Hematopoietic multipotent progenitor cell treated with erythropoietin and hydrocortisone succinate and interleukin-3 and kit ligand, for 17 days (in vitro differentiated cells): ENCODE results near the gene STRA8.

Experiments used
- DNase-seq: peaks from one replicate; pipeline ENCODE4 v3.0.0-alpha.2; 2015; ENCODE audit warnings: low spot score

Gene STRA8

GRCh38 chr7:135233570-135233969, at the start of gene STRA8:
Gene STRA8 (plus strand): TSS chr7:135233838. CDS start chr7:135240525, 6,687 bp downstream.
- DNase-seq: no peak

DNA sequence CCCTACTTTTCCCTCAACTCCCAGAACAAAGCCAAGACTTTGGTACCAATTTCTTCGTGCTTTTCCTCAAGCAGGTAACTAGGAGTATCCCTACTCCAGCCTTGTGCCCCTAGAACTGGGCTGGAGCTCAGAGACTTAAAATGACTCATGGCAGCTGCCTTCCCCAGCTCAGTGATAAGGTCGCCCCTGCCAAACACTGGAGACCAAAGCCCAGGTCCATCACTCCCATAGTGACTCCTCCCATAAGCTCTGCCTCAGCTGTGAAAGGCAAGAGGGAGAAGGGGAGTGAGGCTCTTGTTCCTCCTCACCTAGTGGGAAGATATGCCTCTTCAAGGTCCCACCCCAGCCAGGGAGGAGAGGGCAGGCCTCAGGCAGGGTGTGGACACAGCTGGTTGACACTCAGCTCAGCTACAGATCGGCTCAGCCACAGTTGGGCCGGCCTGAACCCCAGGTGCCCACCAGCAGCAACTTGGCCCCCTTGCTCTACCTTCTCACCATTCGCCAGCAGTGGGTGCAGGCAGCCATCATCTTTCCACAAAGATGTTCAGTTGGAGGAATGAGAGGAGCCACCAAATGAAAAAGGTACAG, 49.3 kb upstream of the STRA8 start:
- DNase-seq: no peak

GRCh38 chr7:135185471-135186260, 48.0 kb upstream of the STRA8 start:
- no peak for DNase-seq

GRCh38 chr7:135186261-135186540, 47.4 kb upstream of the STRA8 start:
- DNase-seq: no peak

GRCh38 chr7:135186841-135187253, 46.8 kb upstream of the STRA8 start:
- DNase-seq: no peak

DNA sequence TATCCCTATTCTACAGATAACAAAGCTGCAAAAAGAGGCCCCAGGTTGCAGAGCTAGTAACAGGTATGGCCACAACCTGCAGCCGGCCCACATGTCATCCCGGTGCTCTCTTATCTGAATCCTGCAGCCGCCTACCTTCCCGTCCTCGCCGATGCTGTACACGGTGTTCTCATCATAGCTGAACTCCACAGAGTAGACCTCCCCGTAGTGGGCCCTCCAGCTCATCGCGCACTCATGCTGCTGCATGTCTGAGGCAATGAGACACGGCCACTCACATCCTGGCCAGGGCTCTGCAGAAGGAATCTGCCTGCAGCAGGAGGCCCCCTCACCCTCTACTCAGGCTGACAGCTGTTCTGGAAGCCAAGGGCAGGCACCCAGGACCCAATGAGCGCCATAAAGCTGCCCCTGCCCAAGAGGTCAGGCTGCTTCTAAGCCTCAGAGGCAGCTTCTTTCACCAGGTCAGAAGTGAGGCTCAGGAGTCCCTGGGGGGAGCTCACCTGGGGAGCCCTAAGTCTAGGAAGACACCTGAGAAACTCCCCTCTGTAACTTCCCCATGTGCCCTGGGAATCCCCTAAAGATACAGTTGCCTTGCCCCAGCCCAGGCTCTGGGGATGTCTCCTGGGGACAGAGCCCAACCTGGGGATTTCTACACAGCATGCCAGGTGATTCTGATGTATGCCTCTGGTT, 45.2 kb upstream of the STRA8 start:
- no peak for DNase-seq

- DNase-seq: no peak
Measured at GRCh38 chr7:135189221-135189662, 44.4 kb upstream of the STRA8 start.

- no peak for DNase-seq
Measured at GRCh38 chr7:135189961-135190360, 43.7 kb upstream of the STRA8 start.

- no peak for DNase-seq
Measured at GRCh38 chr7:135190703-135191102, 42.9 kb upstream of the STRA8 start.

- no peak for DNase-seq
Measured at GRCh38 chr7:135192914-135193536, 40.6 kb upstream of the STRA8 start.

GRCh38 chr7:135193615-135194081, 40.0 kb upstream of the STRA8 start:
- DNase-seq: no peak

DNA sequence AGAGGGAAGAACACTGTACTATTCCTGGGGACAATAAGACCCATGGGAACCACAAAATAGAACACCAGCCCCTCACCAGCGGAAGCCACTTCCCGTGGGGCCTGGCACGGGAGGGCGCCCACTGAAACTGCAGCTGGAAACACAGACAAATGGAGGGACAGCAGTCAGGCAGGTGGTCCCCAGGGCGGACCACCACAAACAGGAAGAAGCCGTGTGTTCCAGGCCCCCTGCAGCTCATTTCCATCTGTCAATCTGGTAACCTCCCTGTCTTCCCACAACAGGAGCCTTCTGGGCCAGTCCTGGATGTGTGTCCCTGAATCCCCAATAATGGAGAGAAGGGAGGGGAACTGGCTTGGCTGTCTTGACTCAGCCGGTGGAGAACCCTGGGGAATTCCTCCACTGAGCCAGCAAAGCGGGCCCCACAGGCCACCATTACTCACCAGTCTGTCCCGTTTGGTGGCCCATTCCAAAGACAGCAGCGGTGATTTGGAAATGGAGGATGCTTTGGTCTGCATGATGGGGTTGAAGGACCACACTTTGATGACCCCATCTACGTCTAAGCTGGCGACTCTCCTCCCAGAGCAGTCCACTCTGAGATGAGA, 39.0 kb upstream of the STRA8 start:
- no peak for DNase-seq

- no peak for DNase-seq
Measured at GRCh38 chr7:135195156-135195555, 38.5 kb upstream of the STRA8 start.

DNA sequence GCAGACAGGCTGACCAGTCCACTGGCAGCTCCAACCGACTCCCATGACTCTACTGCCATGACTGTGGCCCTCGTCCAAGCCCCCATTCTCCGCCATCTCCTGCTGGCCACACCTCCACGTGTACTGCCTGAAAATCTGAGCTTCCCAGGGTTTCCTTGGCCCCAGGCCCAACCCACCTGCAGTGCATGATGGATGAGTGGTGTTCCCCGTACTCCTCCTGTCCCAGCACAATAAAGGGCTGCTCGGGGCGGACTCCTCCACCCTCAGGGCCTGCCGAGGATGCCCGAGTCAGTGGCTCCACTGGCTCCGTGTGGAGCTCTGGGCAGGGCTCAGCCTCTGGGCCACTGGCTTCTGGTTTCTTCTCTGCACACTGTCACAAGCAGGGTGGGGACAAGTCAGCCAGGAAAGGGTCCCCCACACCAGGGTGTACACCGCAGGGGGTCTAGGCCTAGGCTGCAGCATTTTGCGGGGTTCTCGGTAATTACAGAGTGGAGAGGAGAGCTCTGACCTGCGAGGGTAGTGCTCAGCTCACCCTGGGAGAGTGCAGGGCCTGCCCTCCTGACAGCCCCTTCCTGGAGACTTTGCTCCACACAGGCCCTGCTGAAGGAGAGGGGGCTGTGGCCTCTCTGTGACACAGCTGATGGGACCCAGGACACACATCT, 37.5 kb upstream of the STRA8 start:
- no peak for DNase-seq

- no peak for DNase-seq
Measured at GRCh38 chr7:135197343-135197742, 36.3 kb upstream of the STRA8 start.

DNA sequence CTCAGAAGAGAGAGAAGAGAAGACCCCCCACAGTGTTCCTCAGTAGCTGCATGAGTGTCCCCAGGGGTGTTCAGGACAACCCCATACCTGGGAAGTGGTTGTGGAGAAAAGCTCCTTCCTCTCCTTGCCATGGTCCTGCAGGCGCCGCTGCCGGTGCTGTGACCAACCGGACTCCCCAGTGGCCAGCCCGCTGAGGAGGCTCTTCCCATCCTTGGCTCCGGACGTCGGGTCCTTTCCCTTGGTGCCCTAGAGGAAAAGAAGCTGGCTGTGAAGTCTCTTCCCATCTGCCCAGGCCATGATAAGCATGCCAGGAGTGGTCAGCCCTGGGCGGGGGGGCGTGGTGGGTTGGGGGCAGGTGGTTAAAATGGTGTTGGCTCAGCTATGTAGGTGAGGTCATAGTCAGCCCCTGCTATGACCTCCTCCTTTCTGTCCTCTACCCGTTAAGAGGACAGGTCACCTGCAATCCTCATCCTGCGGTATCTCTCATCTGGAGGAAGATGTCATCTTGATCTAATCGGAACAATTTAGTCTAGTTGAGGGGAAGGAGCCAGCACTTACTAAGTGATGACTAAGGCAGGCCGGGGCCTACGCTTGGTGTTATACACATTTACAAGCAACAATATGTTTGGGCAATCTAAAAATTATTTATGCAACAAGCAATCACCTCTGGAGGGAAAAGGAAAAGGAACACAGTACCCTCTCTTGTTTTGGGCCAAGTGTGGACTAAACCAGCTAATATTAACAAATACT, 35.6 kb upstream of the STRA8 start:
- no peak for DNase-seq

GRCh38 chr7:135199439-135199838, 34.2 kb upstream of the STRA8 start:
- DNase-seq: no peak

DNA sequence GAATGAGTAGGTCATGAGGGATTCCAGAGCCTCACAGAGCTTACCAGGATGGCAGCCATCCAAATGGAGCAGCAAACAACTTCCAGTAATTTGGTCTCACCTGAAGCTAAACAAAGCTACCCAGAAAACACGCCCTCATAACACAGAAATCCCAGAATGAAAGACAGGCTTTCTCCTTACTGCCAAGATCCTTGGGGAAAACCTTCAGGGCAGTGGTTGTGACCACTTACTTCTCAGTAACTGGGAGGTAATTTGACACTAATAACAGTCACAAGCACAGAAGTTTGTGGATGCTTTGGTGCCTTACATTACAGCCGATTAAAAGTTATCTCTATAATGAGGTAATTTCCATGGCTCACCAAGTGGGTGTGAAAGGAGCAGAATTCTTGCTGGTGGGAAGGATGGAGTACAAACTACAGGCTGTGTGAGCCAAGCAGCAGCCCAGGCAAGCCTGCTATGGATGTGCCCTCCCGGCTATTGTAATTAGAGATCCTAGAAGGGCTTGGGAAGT, 32.8 kb upstream of the STRA8 start:
- no peak for DNase-seq

DNA sequence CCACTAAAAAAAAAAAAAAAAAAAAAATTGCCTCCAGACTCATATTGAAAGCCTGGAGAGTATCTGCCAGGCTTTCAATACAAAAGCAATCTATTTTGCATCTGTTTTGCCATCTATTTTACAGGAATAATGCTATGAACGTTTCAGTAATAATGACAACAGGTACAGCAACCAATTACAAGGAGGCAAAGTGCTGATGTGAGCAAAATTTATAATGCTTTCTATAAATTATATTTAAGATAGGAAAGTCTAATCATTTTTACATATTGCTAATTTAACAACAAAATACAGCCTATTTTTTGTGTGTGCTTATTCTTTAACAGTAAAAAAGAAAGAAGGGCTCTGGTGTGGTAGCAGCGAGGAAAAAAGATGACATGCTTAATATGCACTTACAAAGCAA, 32.3 kb upstream of the STRA8 start:
- no peak for DNase-seq

GRCh38 chr7:135204341-135204749, 29.3 kb upstream of the STRA8 start:
- DNase-seq: no peak

- DNase-seq: no peak
Measured at GRCh38 chr7:135204876-135205275, 28.8 kb upstream of the STRA8 start.
